Gastrocnemius medialis (tissue), 4 donors: ENCODE results near the gene DBNL. TPM values are rescaled to one million over a fixed set of nuclear protein-coding genes. Genes with fewer than 3 reads are reported as not detected.
A peak's percentile ranks its signal among the peaks of the same experiment; 100 is the strongest.

Experiments
- ATAC-seq, 2 donors: fragments of 150-250 bp; one replicate each; pipeline ENCODE4 v1.9.1; 2016
- DNase-seq, 2 donors: peaks; one replicate each; pipeline ENCODE4 v3.0.0-alpha.2; 2019
- H3K27ac ChIP-seq, 4 donors: fragments of 200-600 bp; sonication (generic); 1 replicate in 1 of 4; 2 replicates in 3 of 4; pipeline ENCODE4 v1.5.1; 2016 to 2018; ENCODE audit warnings: mild to moderate bottlenecking in 2 of 4, moderate library complexity in 1 of 4
- H3K27me3 ChIP-seq, 3 donors: fragments of 200-600 bp; sonication (generic) in 2 of 3; 1 replicate in 1 of 3; 2 replicates in 2 of 3; pipeline versions ENCODE4 v1.5.1 to v1.6.0; 2016 to 2019; ENCODE audit warnings: mild to moderate bottlenecking in 1 of 3, moderate library complexity in 1 of 3
- H3K36me3 ChIP-seq, 2 donors: fragments of 200-600 bp; sonication (generic) in 1 of 2; one replicate each; pipeline ENCODE4 v1.5.1; 2017 to 2018
- H3K4me1 ChIP-seq, 2 donors: fragments of 200-600 bp; sonication (generic) in 1 of 2; one replicate each; pipeline ENCODE4 v1.5.1; 2016 to 2017; ENCODE audit warnings: mild to moderate bottlenecking in 2 of 2
- H3K4me3 ChIP-seq, 4 donors: fragments of 200-600 bp; sonication (generic) in 3 of 4; 1 replicate in 1 of 4; 2 replicates in 3 of 4; pipeline ENCODE4 v1.5.1; 2016 to 2019; ENCODE audit warnings: mild to moderate bottlenecking in 2 of 4
- H3K9me3 ChIP-seq, 3 donors: fragments of 200-600 bp; sonication (generic) in 2 of 3; 1 replicate in 1 of 3; 2 replicates in 2 of 3; pipeline ENCODE4 v1.5.1; 2016 to 2019
- POLR2A ChIP-seq, 2 donors: fragments of 450-650 bp; IDR thresholded peaks; one replicate each; pipeline ENCODE4 v1.6.1; 2017; ENCODE audit warnings: antibody characterized with exemption in 2 of 2, mild to moderate bottlenecking in 2 of 2, moderate library complexity in 2 of 2
- in situ Hi-C, 4 donors: fragments of 200-750 bp; cut with MboI; loops; one replicate each; pipeline versions ENCODE4 v1.15.0 to v1.8.0; 2017; ENCODE audit warnings: low sequenced_read_pairs in 4 of 4
- intact Hi-C: fragments of 100-400 bp; cut with DNase I; formaldehyde crosslinking; loops from one replicate; pipeline ENCODE4 v1.15.1; 2023; ENCODE audit warnings: low total_unique reads
- total RNA-seq, 4 donors: library from RNA; depleted of rRNA; stranded (reverse); fragments of >200 nt; gene quantifications; one replicate each; pipeline versions ENCODE4 v1.1.0 to v1.2.3, GENCODE V29; 2016
- TF ChIP-seq, protein P1 (sequence below), 5 experiments: fragments of 450-650 bp in 3 of 5; fragments of 200-600 bp in 2 of 5; sonication (generic) in 2 of 5; IDR thresholded peaks in 4 of 5; conservative IDR thresholded peaks in 1 of 5; 1 replicate in 4 of 5; 2 replicates in 1 of 5; pipeline ENCODE4 v1.5.1; 2016 to 2019; ENCODE audit warnings: antibody characterized with exemption in 5 of 5, mild to moderate bottlenecking in 3 of 5, moderate library complexity in 3 of 5

DBNL gene
- total RNA-seq, 4 donors from 2014 or later = 48.0 to 77.2 (median 56.0) TPM

DNA sequence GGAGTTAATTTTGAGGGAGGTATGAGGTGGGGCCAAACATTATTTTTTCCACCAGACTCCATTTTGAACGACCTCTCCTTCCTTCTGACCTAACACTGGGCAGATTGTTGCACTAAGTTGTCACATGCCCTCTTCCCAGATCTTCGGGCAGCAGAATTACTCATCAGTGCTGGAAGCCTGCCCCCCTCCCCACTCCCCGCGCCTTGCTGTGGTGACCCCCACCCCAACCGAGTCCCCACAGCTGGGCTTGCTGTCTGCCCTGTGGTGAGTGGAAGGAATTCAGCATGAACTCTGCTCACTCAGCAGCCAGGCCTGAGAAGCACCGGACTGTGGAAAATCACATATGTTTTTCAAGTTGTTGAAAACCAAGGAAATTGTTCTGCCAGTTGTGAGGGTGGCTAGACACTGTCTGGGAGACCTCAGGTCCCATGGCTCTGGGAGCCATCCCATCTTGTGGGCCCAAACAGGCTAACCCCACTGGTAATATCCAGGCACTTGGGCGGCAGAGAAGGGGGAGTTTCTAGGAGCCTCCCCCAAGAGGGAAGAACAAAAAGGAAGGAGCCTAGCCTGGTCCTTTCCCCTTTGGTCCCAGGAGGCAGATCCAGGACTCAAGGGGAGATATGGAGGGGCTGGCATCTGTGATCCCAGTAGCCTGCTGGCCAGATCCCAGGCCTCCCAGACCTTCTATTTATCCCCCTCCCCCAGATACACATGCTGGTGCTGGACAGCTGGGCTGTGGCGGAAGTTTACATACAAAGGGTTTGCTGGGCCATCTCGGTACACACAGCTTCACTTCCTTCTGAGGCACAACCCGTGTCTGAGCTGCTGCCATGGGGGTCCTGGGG, 56.2 kb downstream of the DBNL start:
- DNase-seq (no peak), ATAC-seq (no peak)
- Histone ChIP-seq H3K4me1 (peaks cover 0 to 3% of the 10 kb centered on the region in 2 donors), H3K9me3 (no peaks in the 10 kb centered on the region), H3K36me3 (no peaks in the 10 kb centered on the region), H3K27me3 (peaks cover 8 to 10% (median 9%) of the 10 kb centered on the region in 3 donors), H3K4me3 (no peak overlapping the region), H3K27ac (peak overlapping the region; percentile 4 to 52 (median 24))
- intact Hi-C loops = no loop called here
- in situ Hi-C loops = no loop called here
- no peak for TF ChIP-seq POLR2A (IDR thresholded peaks at IDR 0.05)
- TF ChIP-seq, protein P1, sequence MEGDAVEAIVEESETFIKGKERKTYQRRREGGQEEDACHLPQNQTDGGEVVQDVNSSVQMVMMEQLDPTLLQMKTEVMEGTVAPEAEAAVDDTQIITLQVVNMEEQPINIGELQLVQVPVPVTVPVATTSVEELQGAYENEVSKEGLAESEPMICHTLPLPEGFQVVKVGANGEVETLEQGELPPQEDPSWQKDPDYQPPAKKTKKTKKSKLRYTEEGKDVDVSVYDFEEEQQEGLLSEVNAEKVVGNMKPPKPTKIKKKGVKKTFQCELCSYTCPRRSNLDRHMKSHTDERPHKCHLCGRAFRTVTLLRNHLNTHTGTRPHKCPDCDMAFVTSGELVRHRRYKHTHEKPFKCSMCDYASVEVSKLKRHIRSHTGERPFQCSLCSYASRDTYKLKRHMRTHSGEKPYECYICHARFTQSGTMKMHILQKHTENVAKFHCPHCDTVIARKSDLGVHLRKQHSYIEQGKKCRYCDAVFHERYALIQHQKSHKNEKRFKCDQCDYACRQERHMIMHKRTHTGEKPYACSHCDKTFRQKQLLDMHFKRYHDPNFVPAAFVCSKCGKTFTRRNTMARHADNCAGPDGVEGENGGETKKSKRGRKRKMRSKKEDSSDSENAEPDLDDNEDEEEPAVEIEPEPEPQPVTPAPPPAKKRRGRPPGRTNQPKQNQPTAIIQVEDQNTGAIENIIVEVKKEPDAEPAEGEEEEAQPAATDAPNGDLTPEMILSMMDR (IDR thresholded peaks at IDR 0.05 in 4 of 5, conservative IDR thresholded peaks at IDR 0.05 in 1 of 5) = no peak

DNA sequence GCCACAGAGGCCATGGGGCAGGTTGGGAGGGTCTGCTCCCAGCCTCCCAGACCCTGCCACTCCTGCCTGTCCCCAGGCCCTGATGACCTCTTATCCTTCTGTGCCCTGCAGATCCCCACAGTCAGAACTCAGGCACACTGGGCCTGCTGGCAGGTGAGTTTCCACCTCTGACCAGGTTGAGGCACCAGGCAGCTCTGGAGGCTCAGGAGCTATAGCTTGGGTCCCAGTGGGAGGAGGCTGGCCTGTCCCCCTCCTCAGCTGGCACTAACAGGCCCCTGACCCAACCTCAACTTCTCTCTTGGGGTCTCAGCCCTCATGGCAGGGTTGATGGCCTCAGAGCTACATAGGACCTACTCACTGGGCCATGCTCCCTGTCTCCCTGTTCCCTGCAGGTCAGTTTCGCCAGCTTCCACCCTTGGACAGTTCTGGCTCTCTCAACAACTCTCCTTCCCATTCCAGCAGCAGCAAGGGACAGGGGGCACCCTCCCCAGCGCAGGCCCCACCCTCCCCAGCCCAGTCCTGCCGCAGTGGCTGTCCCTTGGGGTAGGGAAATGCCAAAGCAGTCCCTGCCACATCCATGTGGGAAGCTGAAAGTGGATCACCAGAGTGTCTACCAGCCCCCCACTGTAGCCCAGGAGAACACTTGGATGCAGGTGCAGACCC, 56.9 kb downstream of the DBNL start:
- ATAC-seq (no peak), DNase-seq (no peak)
- Histone ChIP-seq H3K27me3 (peaks cover 8 to 10% (median 9%) of the 10 kb centered on the region in 3 donors), H3K27ac (peak overlapping the region in 3 of 4 donors; percentile 4 to 52 (median 23)), H3K4me1 (peaks cover 0 to 8% of the 10 kb centered on the region in 2 donors), H3K9me3 (no peaks in the 10 kb centered on the region), H3K4me3 (no peak overlapping the region), H3K36me3 (no peaks in the 10 kb centered on the region)
- intact Hi-C loops (no loop called here), in situ Hi-C loops (no loop called here)
- no peak for TF ChIP-seq POLR2A (IDR thresholded peaks at IDR 0.05)
- TF ChIP-seq, protein P1 (IDR thresholded peaks at IDR 0.05 in 4 of 5, conservative IDR thresholded peaks at IDR 0.05 in 1 of 5) = no peak

DNA sequence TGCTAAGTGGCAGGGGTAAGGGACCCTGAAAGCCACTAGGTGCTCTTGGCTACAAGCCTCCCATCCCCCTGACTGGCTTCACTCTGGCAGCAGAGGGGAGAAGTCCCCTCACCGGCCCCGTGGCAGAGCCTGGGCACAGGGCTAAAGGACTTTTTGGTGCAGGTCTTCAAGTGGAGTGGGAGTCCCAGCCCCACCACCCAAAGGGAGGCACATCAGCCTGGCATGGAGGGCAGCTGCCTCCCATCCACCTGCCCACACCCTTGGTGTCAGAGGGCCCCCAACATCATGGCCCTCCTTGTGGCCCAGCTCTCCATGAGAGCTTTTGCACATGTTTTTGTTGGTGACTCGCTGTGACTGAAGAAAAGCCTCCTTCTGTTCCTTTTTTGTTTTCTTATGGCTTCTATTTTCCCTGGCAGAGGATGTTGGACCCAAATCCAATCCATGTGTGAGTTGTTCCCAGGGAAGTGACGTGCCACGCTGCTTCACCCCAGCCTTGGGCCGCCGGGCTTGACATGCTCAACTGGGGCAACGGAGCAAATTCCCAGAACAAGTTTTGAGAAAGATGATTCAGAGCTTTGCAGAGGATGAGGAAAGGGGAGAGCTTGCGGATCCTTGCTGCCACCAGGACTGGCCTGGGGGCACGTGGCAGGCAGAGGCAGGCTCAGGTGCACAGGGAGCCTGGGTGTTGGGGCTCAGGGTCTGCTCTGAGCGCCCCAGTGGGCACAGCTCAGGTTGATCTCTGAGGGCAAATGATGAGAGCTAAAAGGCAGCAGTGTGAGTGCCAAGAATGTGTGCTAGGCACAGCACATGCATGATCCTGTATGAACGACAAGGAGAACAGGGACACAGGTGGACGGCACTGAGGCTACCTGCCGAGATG, 57.7 kb downstream of the DBNL start:
- no peak for TF ChIP-seq POLR2A (IDR thresholded peaks at IDR 0.05)
- TF ChIP-seq, protein P1 (IDR thresholded peaks at IDR 0.05 in 4 of 5, conservative IDR thresholded peaks at IDR 0.05 in 1 of 5) = no peak
- H3K36me3 ChIP-seq = no peaks in the 10 kb centered on the region
- H3K9me3 ChIP-seq = no peaks in the 10 kb centered on the region
- peaks cover 0 to 8% of the 10 kb centered on the region in 2 donors for H3K4me1 ChIP-seq
- peaks cover 8 to 10% (median 9%) of the 10 kb centered on the region in 3 donors for H3K27me3 ChIP-seq
- ATAC-seq = no peak
- H3K4me3 ChIP-seq = no peak overlapping the region
- DNase-seq = no peak
- in situ Hi-C loops (no loop called here), intact Hi-C loops (no loop called here)
- peak overlapping the region in 3 of 4 donors; percentile 9 to 52 (median 29) for H3K27ac ChIP-seq

DNA sequence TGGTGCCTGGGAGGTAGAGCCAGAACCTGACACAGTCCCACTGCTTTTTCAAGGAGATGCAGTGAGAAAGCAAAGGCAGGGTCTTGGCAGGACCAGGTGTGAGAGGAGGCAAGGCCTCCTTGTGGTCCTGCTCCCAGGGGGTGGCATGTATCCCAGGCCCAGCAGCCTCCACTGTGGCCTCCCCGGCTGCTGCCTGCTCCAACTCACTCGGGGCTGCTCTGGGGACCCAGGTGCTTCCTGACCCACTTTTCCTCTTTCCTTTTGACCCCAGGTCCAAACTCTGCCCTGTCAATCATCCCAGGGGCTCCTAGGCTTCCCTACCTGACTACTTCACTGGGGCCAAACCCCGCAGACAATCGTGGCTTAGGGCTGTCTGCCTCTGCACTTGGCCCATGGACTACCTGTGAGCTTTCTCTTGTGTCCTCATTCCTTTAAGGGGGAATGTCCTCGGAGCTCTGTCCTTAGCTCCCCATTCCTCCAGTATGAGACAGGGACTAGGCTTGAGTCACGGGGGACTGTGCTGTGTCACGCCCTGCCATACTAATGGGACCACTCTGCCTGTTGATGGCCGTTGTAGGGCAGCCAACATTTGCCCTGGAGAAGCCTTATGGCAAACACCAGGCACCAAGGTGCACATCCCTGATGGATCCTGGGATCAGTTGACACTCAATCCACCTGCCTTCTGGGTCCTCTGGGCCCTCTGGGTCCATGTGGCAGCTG, 58.5 kb downstream of the DBNL start:
- intact Hi-C loops = no loop called here
- H3K4me3 ChIP-seq = no peak overlapping the region

More for the DNA sequence above, 58.5 kb downstream of the DBNL start:
- no peak for TF ChIP-seq POLR2A (IDR thresholded peaks at IDR 0.05)
- TF ChIP-seq, protein P1 (IDR thresholded peaks at IDR 0.05 in 4 of 5, conservative IDR thresholded peaks at IDR 0.05 in 1 of 5) = no peak
- DNase-seq (no peak), ATAC-seq (no peak)
- Histone ChIP-seq H3K36me3 (no peaks in the 10 kb centered on the region), H3K27me3 (peaks cover 8 to 10% (median 9%) of the 10 kb centered on the region in 3 donors), H3K4me1 (peaks cover 0 to 8% of the 10 kb centered on the region in 2 donors), H3K27ac (peak overlapping the region in 2 of 4 donors; percentile 20 to 43), H3K9me3 (no peaks in the 10 kb centered on the region)
- in situ Hi-C loops = no loop called here
